Measurements from ENCODE around the gene PSD2.

PSD2 gene

DNA sequence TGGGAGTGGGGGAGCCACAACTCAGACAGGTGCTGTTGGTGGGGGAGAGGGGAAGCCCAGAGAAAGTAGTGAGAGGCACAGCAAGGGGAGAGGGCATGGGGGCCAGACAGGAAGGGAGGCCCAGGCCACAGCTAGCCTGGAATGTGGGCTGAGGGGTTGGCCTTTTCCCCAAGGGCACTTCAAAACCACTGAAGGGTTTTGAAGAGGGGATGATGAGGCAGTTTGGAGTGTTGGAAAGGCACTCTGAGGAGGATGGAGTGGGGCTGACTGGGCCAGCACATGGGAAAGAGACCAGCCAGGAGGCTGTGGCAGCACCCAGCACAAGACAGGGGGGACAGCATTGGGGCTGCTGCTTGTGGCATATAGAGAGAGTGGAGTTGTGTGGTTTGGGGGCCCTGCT is 3.8 kb downstream of the PSD2 start:
- no peak overlapping the region for H3K4me3 ChIP-seq (ENCODE audit: low read depth, low read length)
- DNase-seq (ENCODE audit: low read depth), result no peak
- TF ChIP-seq, protein P1, sequence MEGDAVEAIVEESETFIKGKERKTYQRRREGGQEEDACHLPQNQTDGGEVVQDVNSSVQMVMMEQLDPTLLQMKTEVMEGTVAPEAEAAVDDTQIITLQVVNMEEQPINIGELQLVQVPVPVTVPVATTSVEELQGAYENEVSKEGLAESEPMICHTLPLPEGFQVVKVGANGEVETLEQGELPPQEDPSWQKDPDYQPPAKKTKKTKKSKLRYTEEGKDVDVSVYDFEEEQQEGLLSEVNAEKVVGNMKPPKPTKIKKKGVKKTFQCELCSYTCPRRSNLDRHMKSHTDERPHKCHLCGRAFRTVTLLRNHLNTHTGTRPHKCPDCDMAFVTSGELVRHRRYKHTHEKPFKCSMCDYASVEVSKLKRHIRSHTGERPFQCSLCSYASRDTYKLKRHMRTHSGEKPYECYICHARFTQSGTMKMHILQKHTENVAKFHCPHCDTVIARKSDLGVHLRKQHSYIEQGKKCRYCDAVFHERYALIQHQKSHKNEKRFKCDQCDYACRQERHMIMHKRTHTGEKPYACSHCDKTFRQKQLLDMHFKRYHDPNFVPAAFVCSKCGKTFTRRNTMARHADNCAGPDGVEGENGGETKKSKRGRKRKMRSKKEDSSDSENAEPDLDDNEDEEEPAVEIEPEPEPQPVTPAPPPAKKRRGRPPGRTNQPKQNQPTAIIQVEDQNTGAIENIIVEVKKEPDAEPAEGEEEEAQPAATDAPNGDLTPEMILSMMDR (IDR thresholded peaks at IDR 0.05; ENCODE audit: low read depth, low read length, missing control alignments), result no peak

DNA sequence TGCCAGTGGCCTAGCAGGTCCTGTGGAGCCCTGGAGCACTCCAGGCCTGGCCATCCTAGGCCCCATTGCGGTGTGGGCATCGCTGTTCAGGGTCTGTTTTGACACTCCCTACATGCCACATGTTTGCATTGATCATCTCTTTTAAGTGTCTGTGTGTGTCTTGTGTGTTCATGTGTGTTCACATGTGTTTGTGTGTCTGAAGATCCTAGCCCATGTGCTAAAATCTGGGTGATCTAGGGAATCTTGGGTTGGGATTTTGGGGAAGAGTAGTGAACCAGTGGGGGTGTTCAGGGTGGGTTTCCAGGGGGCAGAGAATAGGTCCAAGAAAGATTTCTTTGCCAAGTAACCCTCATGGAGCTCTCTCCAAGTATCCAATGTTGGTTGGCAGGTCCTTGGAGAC is 8.4 kb downstream of the PSD2 start:
- no peak for DNase-seq (ENCODE audit: low read depth)
- H3K4me3 ChIP-seq (ENCODE audit: low read depth, low read length), result no peak overlapping the region
- TF ChIP-seq, protein P1 (IDR thresholded peaks at IDR 0.05; ENCODE audit: low read depth, low read length, missing control alignments), result no peak

- TF ChIP-seq, protein P1 (IDR thresholded peaks at IDR 0.05; ENCODE audit: low read depth, low read length, missing control alignments), result no peak
- no peak for DNase-seq (ENCODE audit: low read depth)
- no peak overlapping the region for H3K4me3 ChIP-seq (ENCODE audit: low read depth, low read length)
Measured at GRCh38 chr5:139804800-139805397, 9.3 kb downstream of the PSD2 start.

DNA sequence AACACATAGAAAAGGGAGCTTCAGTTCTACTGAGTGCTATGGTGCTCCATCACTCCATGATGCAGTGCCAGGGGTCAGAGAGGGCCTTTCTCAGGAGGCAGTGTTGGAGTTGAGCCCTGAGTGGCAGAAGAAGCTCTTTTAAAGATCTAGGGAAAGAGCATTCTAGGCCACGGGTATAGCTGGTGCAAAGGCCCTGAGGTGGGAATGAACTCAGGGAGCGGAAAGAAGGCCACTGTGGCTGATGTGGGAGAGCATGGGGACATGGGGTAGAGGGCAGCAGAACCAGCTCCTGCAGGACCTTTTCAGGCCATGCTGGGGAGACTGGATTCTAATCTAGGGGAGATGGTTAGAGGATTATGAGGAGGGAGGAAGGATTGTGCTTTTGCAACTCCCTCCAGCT is 9.9 kb downstream of the PSD2 start:
- no peak overlapping the region for H3K4me3 ChIP-seq (ENCODE audit: low read depth, low read length)
- TF ChIP-seq, protein P1 (IDR thresholded peaks at IDR 0.05; ENCODE audit: low read depth, low read length, missing control alignments), result no peak
- DNase-seq (ENCODE audit: low read depth), result no peak

DNA sequence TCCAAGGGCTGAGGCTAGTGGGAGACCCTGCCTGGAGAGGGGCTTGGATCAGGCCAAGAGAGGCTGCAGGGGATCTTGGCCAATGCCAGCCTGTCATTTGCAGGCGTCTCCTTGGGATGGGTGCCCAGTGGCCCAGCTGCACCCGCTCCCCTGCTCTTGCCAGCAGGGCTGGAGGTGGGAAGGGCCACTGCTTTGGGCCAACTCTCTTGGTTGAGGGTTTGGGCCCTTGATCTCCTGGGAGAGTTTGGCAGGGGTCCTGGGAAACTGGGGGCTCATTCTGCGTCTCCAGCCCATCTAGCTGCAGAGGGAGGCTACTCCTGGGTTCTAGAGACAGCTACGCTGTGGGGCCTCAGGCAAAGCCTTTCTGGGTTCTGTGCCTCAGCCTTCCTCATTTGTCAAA is 10.5 kb downstream of the PSD2 start:
- H3K4me3 ChIP-seq (ENCODE audit: low read depth, low read length), result no peak overlapping the region
- DNase-seq (ENCODE audit: low read depth), result no peak
- TF ChIP-seq, protein P1 (IDR thresholded peaks at IDR 0.05; ENCODE audit: low read depth, low read length, missing control alignments), result no peak

DNA sequence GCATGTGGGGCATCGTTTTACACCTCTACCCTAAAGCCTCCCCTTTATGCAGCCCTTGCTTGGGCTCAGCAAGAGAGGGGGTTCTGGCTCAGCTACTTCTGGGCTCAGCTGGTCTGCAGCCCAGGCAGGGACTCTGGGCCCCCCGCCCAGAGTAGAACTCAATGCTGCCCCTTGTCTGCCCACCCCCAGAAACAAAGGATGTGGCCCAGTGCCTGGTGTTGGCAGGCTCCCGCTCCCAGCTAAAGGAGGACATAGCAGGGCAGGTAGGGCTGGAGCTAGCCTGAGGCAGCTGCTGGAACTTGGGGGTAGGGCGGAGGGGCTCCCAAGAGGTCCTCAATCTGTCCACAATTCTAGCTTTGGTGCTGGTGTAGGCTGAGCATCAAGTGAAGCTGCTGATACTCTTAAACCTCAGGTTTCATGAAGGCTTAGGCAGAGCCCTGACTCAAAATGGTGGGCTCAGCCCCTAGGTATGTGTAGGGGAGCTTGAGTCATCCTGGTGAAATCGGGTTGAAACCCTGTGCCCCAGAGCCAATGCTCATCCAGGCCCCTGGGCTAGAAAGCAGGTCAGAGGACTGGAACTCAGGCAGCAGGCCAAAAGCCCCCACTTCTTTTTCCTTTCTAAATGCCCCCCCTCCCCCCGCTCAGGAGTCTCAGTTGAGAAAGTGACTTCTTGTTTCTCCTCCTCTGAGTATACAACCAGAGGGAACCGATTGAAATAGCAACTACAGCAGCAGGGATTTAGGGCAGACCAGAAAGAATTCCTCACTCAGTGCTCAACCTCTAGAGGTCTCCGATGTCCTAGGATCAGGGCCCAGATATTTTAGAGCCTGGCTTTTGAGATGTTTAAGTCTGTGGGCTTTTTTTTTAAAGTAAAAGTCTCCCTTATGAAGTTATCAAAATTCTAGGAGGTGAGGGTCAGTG is 11.4 kb downstream of the PSD2 start:
- DNase-seq (ENCODE audit: low read depth), result no peak
- H3K4me3 ChIP-seq (ENCODE audit: low read depth, low read length), result no peak overlapping the region
- TF ChIP-seq, protein P1 (IDR thresholded peaks at IDR 0.05; ENCODE audit: low read depth, low read length, missing control alignments), result no peak

All from GM12864 (cell line).